NCI-H2171 treated with DMSO at 0.1 percent for 48 hours (cell line): ENCODE results near the gene PCSK6.

Experiments
- DNase-seq: peaks from one replicate; lab custom pipeline; 2025; lab: John Stamatoyannopoulos, UW

PCSK6 gene

DNA sequence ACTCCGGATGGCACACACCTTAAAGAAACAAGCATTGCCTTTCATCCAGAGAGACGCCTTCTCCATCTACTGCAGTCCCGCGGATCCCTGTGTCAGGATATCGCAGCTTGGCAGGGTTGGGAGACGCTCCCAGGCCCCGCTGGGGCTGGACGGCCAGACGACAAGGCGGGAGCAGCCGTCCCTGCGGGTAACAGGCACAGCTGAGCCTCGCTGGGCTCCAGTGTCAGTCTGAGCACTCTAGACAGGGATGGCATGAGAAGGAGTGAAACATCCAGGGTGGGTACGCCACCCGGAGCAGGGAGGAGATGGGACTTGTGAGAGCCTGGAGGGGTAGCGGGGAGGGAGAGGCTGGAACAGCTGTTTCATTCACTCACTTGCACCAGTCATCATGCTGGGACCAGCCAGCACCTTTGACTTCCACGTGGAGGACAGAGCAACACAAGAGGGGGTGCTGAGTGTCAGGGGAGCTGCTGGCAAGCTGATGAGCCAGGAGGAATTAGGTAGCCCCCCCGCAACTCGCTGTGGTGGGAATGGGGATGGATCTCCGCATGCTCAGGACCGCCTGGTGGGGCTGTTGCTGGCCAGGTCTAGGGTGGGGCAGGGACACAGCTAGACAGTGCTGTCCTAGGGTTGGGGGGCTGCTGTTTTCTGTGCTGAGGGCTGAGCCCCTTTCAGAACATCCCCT, 162.9 kb downstream of the PCSK6 start:
- no peak for DNase-seq

DNA sequence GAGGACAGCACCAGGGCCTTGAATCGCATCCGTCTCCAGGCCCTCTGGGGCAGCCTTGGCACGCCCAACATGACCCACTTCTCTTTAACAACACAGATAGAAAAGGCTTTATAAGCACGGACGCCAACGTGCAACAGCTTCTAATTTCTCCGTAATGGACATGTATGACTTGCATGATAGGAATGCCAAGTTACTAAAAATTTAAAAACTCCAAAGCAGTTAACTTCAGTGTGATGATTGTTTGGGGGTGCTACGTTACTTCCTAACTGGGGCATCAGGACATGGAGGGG, 163.5 kb downstream of the PCSK6 start:
- no peak for DNase-seq

GRCh38 chr15:101325263-101326025, 164.1 kb downstream of the PCSK6 start:
- no peak for DNase-seq

- DNase-seq, result no peak
Observed at GRCh38 chr15:101324524-101325177, 164.9 kb downstream of the PCSK6 start.

DNA sequence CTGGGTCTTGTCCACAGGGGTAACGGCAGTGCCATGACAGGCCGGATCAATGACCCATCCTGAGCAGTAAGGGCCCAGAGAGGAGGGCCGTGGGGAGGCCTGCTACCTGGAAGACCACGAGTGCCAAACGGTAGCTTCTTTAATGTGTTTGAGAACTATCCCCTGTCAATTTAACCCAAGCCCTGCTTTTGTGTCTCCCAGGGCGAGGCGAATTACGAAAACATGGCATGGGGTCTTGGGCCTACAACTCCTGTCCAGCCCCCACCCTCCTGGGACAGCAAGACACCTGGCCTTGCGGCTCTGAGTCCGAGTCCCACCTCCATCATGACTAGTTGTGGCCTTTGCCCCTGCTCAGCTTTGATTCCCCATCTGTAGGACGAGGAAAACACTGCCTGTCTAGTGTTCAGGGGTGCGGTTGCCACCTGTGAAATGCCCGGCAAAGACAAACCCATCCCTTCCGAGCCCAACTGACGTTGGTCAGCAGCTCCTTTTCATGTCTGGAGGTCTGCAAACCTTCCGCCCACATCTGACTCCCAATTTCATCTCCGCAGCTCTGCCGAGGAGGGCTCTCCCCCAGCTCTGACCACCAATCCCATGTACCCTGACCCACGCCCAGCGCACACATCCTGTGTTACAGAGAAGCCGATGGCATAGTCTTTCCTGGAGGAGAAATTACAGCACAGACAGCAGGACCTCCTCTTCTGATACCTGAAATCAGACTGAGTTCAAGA, 165.5 kb downstream of the PCSK6 start:
- DNase-seq, result no peak

DNA sequence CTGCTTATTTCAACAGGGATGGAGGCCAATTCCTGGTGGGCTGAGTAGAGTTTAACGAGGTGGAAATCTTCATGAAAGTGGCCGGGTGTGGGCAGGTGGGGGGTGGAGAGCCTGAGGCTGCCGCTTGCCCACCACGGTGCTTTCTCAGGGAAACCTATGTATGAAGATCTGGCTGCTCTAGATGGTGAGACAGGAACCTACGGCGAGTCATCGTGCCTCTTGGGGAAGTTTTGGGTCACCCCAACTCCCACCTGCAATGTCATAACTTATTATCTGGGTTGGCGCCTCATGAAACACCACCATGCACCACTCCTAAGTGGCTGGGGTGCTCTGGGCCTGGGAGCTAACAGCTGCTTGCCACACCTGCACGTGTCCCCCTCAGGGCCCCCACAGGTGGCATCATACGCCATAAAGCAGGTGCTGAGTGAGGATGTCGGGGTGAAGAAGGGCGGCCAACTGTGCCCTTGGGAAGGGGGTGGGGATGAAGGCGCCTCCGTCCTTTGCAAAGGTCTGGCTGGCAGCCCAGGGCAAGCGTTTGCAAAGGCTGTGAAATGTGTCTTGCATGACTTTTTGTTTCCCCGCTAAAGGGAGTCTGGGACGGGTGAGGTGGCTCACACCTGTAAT, 166.5 kb downstream of the PCSK6 start:
- DNase-seq, result no peak

DNA sequence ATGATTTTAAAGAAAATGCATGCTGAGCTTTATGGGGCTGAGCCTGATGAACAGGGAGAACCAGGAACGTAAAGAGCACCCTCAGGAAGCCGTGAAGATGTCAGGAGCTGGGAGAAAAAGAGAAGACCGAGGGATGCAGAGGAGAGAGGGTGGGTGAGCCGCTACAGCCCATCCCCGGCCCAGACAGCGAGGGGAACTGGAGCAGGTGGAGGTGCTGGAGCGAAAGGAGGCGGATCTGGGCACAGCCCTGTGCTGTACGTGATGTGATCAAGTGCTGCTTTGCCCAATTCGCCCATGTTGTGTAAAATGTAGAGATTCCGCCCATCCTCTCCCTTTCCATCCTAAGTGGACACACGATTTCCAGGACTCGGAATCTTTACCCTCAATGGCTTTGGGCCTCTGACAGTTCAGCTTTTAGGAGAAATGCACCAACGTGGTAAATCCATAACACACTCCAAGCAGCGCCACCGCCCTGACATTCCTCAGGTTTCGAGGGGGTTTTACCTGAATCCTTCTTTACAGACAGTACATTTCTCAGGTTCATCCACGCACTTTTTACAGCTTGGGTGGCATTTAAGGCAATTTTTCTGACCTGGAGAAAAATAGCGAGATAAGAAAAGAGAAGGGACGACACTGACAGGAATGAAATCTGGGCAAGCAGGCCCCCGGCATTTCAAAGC, 167.4 kb downstream of the PCSK6 start:
- DNase-seq, result no peak

GRCh38 chr15:101320501-101321052, 168.9 kb downstream of the PCSK6 start:
- DNase-seq, result no peak

- DNase-seq, result no peak
Observed at GRCh38 chr15:101318839-101319238, 170.7 kb downstream of the PCSK6 start.

DNA sequence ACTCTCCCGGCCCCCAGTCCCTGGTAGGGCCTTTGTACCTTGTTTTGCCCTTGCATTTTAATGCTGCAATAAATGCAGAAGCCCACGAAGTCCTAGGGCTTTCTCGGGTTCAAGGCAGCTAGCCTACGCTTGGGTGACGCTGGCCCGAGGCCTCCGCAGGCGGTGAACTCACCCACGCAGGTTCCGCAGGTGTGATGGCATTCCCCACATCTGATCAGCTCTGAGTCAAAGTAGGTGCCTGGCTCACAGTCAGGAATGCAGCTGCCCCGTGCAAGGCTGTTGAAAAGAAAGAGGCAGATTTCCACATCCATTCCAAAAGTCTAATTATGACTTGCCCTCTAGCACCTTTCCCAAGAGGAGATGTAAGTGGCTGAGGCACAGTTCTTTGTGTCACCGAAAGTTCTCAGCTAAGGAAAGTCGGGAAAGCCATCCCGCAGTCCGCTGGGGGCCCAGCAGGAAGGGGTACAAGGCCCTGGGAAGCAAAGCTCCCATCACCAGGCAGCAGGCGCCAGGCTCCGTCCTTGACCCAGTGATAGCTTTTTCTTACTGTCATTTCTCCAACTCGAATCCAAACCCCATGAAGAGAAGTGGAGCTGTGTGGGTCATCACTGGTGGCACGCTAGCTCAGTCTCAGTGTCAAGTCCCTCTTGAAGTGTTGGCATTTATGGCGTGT, 171.2 kb downstream of the PCSK6 start:
- DNase-seq, result no peak

DNA sequence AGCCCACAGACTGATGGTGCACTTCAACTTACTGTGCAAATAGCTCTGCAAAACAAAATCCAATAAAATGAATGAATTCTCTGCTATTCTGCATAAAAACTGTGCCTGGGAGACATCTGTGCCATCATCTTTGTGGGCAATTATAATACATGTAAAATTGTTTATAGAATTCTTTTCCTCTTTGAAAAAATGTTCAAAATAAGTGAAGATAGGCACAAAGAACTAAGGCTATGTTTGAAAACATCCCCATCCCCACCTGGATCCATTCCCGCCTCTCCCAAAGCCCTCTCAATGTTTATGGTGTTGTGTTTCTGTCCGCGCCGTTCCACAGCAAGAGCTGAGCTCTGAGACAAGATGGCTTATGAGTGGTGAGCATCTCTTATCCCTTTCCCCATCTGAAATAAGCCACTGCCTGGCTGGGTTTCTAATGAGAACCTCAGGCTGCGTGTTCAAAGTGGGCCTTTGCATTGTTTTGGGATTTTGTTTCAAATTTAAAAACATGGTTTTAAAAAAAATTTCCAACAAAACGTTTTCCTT, 172.1 kb downstream of the PCSK6 start:
- DNase-seq, result no peak

GRCh38 chr15:101316529-101316928, 173.0 kb downstream of the PCSK6 start:
- DNase-seq, result no peak

DNA sequence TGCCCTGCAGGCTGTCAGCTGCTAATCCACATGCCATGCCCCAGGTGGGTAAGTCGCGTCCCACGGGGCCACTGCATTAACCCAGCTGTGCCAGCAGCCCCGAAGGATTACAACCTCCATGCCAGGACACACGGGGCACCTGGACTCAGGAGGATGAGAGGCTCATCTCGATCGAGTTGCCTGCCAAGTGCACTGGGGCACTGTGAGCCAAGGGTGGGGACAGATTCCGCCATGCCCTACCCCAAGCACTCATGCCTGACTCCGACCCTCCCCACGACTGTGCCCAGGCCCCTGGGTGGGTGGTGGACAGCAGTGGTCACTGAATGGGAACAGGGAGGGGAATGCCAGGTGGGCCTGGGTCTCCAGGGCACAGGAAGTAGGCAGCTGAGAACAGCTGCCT, 173.8 kb downstream of the PCSK6 start:
- no peak for DNase-seq

GRCh38 chr15:101314336-101315125, 175.0 kb downstream of the PCSK6 start:
- no peak for DNase-seq

DNA sequence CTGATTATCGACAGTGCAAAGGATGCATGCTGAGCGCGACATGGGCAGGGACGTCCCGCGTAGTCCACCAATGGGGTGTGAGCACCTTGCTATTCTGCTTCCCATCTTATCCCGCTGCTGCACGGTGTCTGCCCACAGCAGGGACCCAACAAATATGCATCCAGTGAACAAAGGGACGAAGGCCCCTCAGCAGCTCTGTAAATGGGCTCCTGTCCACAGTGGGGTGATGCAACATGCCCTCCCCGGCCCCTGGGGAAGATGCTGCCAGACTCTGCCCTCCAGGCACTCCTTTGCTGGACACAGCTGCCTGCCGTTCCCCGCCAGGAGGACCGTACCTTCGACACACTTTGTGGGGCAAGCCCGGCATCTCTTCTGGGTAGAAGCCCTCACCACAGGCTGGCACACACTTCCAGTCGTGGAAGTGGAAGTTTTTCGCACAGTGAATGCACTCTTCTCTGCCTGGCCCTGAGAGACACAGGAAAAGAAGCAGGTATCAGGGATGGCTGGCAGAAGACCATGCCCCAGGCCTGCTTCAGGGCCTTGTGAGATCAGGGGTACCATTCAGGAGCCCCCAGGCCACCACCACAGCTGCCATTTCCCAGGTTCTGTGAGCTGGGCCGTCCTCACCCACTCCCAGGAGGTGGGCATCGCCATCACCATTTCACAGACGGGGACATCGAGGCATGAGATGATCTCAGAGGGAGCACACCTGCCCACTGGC, 176.3 kb downstream of the PCSK6 start:
- DNase-seq, result no peak

- no peak for DNase-seq
Observed at GRCh38 chr15:101310508-101310907, 179.0 kb downstream of the PCSK6 start.

DNA sequence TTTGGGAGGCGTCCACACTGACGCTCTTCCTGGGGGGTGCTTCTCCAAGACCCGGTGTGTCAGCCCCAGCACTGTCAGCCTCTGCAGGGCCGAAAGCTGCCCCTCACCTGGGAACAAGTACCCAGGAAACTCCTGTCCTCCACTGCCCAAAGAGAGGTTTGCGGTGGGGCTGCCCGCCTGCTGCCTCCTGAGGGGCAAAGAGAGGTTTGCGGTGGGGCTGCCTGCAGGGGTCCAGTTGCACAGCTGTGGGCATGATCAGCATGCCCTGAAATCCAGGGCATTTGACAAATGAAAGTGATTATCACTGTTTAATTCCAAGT, 179.4 kb downstream of the PCSK6 start:
- DNase-seq, result no peak

DNA sequence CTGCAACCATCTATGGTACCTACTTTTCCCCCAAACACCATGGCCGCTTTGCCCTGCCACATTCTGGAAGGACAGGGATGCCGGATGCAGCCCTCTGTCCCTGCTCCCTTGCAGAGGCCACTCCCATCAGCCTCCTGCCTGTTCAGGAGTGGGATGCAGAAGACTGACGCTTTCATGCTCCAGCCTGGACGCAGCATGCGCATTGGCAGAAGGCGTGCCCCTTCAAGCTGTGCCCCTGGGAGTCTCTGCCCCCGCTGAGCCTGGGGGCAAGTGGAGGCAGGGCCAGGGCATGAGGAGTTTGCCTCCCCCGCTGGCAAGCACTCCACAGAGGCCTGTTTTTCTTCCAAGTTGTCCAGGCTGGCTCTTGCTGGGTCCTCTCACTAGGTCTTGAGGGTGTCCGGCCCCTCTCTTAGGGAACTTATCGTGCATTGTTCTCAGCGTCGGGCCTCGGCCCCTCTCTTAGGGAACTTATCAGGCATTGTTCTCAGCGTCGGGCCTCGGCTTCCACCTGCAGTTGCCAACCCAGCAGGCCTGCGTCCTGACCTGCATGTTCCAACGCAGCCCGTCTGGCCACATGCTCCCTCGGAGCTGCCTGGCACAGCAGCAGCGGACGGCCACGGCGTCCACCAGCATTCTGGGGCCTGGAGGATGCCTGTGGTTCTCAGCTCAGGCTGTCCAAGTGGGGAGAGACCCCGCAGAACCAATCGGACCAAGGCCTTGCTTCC, 179.9 kb downstream of the PCSK6 start:
- no peak for DNase-seq
